Esophagus squamous epithelium (tissue), 4 donors: ENCODE data around the gene NUP155.

Source experiments
- POLR2A ChIP-seq, 4 donors: fragments of 450-650 bp; IDR thresholded peaks; one replicate each; pipeline ENCODE4 v1.6.1; 2017; ENCODE audit warnings: antibody characterized with exemption in 4 of 4, mild to moderate bottlenecking in 4 of 4, moderate library complexity in 3 of 4
- TF ChIP-seq, protein P1 (sequence below), 6 experiments: fragments of 450-650 bp in 4 of 6; fragments of 200-600 bp in 2 of 6; sonication (generic) in 2 of 6; IDR thresholded peaks; one replicate each; pipeline ENCODE4 v1.5.1; 2016 to 2019; ENCODE audit warnings: antibody characterized with exemption in 6 of 6, mild to moderate bottlenecking in 4 of 6, moderate library complexity in 4 of 6

DNA sequence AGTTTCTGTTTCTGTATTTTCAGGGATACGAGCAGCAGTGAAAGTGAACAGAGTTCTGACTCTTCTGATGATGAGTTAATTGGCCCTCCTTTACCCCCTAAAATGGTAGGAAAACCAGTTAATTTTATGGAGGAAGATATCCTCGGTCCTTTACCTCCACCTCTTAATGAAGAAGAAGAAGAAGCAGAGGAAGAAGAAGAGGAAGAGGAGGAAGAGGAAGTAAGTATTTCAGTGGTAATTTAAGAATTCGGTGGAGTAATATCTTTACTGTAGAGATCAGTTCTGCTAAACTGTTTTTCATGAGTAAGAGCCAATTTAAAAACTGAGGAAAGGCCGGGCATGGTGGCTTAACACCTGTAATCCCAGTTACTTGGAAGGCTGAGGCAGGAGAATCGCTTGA lies 25.4 kb upstream of the NUP155 start:
- TF ChIP-seq, protein P1, sequence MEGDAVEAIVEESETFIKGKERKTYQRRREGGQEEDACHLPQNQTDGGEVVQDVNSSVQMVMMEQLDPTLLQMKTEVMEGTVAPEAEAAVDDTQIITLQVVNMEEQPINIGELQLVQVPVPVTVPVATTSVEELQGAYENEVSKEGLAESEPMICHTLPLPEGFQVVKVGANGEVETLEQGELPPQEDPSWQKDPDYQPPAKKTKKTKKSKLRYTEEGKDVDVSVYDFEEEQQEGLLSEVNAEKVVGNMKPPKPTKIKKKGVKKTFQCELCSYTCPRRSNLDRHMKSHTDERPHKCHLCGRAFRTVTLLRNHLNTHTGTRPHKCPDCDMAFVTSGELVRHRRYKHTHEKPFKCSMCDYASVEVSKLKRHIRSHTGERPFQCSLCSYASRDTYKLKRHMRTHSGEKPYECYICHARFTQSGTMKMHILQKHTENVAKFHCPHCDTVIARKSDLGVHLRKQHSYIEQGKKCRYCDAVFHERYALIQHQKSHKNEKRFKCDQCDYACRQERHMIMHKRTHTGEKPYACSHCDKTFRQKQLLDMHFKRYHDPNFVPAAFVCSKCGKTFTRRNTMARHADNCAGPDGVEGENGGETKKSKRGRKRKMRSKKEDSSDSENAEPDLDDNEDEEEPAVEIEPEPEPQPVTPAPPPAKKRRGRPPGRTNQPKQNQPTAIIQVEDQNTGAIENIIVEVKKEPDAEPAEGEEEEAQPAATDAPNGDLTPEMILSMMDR (IDR thresholded peaks at IDR 0.05), result no peak
- no peak for TF ChIP-seq POLR2A (IDR thresholded peaks at IDR 0.05)
